ENCODE measurements around the gene ACSM3. TPM values are rescaled to one million over a fixed set of nuclear protein-coding genes. Genes with fewer than 3 reads are reported as not detected.

ACSM3 gene, protein sequence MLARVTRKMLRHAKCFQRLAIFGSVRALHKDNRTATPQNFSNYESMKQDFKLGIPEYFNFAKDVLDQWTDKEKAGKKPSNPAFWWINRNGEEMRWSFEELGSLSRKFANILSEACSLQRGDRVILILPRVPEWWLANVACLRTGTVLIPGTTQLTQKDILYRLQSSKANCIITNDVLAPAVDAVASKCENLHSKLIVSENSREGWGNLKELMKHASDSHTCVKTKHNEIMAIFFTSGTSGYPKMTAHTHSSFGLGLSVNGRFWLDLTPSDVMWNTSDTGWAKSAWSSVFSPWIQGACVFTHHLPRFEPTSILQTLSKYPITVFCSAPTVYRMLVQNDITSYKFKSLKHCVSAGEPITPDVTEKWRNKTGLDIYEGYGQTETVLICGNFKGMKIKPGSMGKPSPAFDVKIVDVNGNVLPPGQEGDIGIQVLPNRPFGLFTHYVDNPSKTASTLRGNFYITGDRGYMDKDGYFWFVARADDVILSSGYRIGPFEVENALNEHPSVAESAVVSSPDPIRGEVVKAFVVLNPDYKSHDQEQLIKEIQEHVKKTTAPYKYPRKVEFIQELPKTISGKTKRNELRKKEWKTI
- 3.5 to 4.6 TPM (median 4.5 TPM) in 5 replicates for total RNA-seq (2022; extraction: Qiagen RNA extraction; ENCODE audit: low read depth)

GRCh38 chr16:20763461-20764232, at the start of gene ACSM3:
ACSM3 (plus strand) TSS chr16:20764014; CDS start chr16:20770035, 6,021 bp downstream.

GRCh38 chr16:20741554-20742285, 22.1 kb upstream of the ACSM3 start, which contains the start of gene THUMPD1:
THUMPD1 (minus strand) TSS chr16:20741818; CDS start chr16:20741739, 79 bp downstream.

GRCh38 chr16:20806168-20807050, 42.6 kb downstream of the ACSM3 start, which contains the start of the genes ERI2 and REXO5:
ERI2 (minus strand) TSS chr16:20806472; CDS start chr16:20806430, 42 bp downstream.
REXO5 (plus strand) TSS chr16:20806527; CDS start chr16:20806954, 427 bp downstream.

Other genes starting within 250 kb of the ACSM3 start
- gene ACSM2B, start 187.6 kb upstream of the ACSM3 start, total RNA-seq (2022; extraction: Qiagen RNA extraction; ENCODE audit: low read depth), result not detected in 5 replicates
- not detected in 5 replicates for gene ACSM1, start 66.3 kb upstream of the ACSM3 start, total RNA-seq (2022; extraction: Qiagen RNA extraction; ENCODE audit: low read depth)
- gene THUMPD1, start 22.2 kb upstream of the ACSM3 start, total RNA-seq (2022; extraction: Qiagen RNA extraction; ENCODE audit: low read depth), result 23.5 to 29.3 TPM (median 28.5 TPM) in 5 replicates
- 13.1 to 16.3 TPM (median 16.2 TPM) in 5 replicates for gene ERI2, start 42.5 kb downstream of the ACSM3 start, total RNA-seq (2022; extraction: Qiagen RNA extraction; ENCODE audit: low read depth)
- gene REXO5, start 42.5 kb downstream of the ACSM3 start, total RNA-seq (2022; extraction: Qiagen RNA extraction; ENCODE audit: low read depth), result 3.9 to 4.4 TPM (median 4.2 TPM) in 5 replicates
- 4.3 to 5.7 TPM (median 5.0 TPM) in 5 replicates for gene DCUN1D3, start 136.3 kb downstream of the ACSM3 start, total RNA-seq (2022; extraction: Qiagen RNA extraction; ENCODE audit: low read depth)
- gene LYRM1, start 136.8 kb downstream of the ACSM3 start, total RNA-seq (2022; extraction: Qiagen RNA extraction; ENCODE audit: low read depth), result 25.5 to 40.3 TPM (median 29.2 TPM) in 5 replicates